NCI-H2196 treated with DMSO at 0.1 percent for 48 hours (cell line): ENCODE results near the gene ZFR2.
"Not testable (repeated sequence)": the region's sequence is repeated elsewhere in the genome, so short reads cannot be mapped to it uniquely, and the experiment has no call there.

ENCODE experiments used
- DNase-seq: peaks from one replicate; lab custom pipeline; 2025; ENCODE audit not compliant: unreplicated experiment; lab: John Stamatoyannopoulos, UW

ZFR2 gene

DNA sequence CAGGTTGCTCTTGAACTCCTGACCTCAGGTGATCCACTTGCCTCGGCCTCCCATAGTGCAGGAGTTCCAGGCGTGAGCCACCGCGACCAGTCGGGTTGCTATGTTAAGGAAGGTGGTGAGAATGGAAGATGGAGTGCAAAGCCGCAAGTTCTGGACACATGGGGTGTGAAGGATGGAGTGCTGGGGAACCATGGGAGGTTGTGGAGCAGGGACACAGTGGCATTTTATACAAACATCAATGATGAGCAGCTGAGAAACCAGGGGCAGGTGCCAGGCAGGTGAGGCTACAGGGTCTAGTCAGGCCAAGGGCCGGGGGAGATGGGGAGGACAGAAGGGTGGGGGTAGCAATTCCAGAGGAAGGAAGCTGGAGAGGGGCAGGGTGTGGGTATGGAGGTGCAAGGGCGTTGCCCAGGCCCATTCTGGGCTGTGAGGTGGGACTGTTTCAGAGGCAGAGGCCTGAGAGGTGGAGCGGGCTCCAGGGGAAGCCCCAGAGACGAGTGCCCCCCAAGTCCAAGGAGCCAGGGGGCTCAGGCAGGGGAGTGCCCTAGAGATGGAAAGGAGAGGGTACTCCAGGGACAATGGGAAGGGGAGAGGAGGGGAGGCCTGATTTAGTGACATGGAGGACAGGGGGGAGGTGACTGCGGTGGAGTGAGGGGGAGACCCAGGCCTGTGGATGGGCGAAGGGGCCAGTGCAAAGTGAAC is 94.9 kb downstream of the ZFR2 start:
- DNase-seq = no peak

- DNase-seq = no peak
Measured at GRCh38 chr19:3771906-3772455, 96.9 kb downstream of the ZFR2 start, which contains the start of gene RAX2. Gene RAX2 (minus strand): TSS chr19:3772228. CDS start chr19:3771742, 486 bp downstream.

GRCh38 chr19:3771000-3771905 is 97.6 kb downstream of the ZFR2 start:
- DNase-seq = no peak

DNA sequence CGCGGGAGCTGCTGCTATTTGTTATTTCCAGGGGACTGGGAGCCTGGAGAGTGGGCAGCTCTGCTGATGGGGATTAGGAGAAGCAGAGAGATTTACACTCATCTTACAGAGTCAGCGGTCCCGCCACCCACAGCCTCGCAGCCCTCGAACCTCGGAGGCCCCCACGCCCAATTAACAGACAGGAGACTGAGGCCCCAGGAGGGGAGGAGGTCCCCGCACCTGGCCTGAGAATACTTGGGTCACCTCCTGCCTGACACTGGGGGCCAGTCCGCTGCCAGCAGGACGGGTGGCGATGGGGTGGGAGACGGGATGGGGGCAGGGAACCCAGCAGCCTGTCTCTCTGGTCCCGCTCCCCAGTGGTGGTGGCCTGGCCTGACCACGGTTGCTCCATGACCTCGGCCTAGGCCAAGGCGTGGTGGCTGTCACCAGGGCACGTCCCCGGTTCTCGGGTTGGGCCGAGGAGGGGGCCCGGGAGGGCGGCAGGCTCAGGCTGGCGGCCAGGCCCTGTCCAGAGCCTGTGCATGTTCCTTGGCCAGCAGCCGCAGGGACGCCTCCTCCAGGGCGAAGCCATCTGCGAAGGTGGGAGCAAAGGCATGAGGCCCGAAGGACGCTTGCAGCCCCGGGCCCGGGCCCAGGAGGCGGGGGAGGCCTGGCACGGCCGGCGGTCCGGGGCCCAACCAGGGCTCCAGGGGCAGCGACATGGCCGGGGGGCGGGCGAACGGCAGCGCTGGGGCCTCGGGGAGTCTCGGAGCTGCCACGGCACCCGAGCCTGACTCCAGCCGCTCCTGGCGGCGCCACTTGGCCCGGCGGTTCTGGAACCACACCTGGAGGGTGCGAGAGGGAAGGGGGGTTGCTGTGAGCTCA is 98.5 kb downstream of the ZFR2 start:
- DNase-seq = no peak

GRCh38 chr19:3769494-3769893 is 99.3 kb downstream of the ZFR2 start:
- DNase-seq = no peak

- DNase-seq = no peak
Measured at GRCh38 chr19:3768748-3769099, 100.1 kb downstream of the ZFR2 start.

- DNase-seq = no peak
Measured at GRCh38 chr19:3768015-3768747, 100.7 kb downstream of the ZFR2 start.

DNA sequence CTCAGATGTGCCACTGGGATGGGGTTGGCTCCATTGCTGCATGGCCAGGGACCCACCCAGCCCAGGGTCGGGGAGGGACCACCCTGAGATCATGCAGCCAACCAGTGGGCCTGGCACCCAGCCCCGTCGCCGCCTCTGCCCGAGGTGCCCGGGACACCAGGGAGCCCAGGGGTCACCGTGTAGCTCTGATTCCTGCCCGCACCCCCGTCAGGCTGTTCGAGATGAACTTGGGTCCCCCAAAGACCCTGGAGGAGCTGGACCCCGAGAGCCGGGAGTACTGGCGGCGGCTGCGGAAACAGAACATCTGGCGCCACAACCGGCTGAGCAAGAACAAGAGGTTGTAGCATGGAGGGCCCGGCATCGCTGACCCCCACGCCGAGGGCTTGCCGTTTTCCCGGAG is 101.8 kb downstream of the ZFR2 start:
- DNase-seq = no peak

- no peak for DNase-seq
Measured at GRCh38 chr19:3766520-3766919, 102.3 kb downstream of the ZFR2 start.

DNA sequence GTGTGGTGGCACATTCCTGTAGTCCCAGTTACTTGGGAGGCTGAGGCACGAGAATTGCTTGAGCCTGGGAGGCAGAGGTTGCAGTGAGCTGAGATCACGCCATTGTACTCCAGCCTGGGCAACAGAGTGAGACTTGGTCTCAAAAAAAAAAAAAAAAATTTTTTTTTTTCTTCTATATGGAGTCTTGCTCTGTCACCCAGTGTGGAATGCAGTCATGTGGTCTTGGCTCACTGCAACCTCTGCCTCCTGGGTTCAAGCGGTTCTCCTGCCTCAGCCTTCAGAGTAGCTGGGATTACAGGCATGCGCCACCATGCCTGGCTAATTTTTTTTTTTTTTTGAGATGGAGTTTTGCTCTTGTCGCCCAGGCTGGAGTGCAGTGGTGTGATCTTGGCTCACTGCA is 103.1 kb downstream of the ZFR2 start:
- DNase-seq = not testable (repeated sequence)

DNA sequence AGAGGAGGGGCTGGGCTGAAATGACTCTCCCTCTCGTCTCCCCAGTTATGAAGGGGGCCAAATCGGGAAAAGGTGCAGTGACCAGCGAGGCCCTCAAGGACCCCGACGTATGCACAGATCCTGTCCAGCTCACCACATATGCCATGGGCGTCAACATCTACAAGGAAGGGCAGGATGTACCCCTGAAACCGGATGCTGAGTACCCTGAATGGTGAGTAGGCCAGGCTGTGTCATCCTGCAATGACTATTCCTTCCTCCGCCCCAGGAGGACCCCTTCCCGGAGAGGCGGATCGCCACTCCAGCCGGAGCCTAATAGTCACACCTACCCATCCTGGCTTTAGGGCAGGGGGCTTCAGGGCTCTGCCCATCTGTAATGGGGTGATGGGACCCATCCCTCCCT is 103.7 kb downstream of the ZFR2 start:
- DNase-seq = no peak

DNA sequence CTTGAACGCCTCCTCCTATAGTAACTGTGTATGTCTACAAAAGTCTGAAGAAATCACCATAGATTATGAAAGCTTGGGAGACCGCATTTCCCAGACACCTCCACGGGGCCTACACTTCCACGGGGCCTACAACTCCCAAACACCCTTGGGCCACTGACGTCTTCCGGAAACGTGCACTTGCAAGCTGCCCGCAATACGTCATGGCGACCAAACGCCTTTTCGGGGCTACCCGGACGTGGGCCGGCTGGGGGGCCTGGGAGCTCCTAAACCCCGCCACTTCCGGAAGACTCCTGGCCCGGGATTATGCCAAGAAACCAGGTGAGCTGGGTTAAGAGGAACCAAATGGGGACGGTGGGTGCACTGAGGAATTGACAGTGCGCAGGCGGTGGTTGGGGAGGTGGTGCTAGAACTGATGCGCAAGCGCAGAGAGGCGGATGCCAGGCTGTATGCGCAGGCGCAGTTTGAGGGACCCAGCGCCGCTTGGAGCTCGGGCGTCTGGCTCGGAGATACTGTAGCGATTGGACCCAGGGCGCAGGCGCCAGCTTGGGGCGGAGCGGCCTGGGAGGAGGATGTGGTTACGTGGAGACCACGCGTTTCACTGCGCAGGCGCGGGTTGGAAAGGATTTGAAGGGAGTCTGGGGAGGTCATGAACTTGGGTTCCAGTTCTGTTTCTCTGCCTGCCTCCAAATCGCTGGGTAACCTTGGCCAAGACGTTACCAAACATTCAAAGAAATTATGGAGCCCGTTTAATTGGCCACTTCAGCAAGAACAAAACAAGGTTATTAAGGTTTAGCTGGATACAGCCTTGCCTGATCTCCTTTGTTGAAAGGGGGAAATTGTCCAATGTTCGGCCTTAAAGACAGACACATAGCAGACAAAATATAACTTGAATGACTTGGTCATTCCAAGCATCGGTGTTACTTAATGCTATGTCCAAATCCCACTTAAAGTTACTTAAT is 106.1 kb downstream of the ZFR2 start, which contains the start of gene MRPL54:
TSS of gene MRPL54 (plus strand) at position 182 of the 959 bp plus-strand sequence. CDS start at position 201, 19 bp downstream.
- DNase-seq = peak; percentile 98

DNA sequence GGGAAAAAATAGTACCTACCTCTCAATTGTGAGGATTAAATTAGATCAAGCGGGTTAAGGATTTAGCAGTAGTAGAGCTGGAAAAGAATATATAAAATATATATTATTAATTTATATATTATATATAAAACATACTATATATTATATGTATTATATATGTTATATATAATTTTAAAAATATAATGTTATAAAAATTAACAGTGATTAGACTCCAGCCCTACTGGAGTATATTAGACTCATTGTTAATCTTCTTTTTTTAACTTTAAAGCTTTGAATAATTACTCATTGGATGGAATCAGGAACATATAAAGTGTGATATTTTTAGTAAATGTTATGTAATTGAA is 106.7 kb downstream of the ZFR2 start:
- DNase-seq = no peak

DNA sequence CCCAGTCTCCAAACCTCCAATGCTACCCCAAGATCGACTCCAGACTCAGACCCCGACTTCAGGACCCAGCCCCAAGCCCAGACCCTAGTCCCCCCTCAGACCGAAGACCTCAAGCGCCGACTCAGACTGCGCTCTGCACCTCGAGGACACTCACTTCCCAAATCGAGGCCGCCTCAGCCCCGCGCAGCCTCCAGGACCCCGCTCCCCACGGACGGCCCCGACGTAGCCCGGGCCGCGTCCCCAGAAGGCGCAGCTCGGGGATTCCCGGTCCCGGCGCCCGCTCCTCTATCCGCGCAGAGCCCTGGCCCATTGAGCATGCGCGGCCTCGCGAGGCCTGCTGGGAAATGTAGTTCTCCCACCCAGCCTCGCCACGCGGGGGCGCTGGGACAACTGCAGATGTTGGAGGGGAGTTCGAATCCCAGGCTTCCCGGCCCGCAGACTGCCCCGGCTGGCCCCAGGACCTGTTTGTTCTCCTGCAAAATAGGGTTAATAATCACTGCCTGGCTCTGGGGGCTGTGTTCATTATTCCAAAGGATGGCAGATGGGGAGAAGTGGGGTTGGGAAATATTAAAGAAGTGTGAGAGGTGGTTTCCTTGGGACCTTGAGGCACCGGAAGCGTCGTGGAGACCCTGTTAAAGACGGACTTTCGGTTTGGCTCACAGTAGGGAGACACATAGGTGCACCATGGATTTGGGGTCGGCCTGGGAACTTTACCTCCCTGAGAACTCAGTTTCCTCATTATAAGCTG is 107.3 kb downstream of the ZFR2 start, which contains the start of gene APBA3:
TSS of gene APBA3 (minus strand) at position 311 of the 748 bp plus-strand sequence. CDS start 1,428 bp downstream, outside the sequence.
- DNase-seq = peak; percentile 74

- DNase-seq = no peak
Measured at GRCh38 chr19:3760871-3761361, 107.9 kb downstream of the ZFR2 start.

- no peak for DNase-seq
Measured at GRCh38 chr19:3759482-3760254, 109.2 kb downstream of the ZFR2 start.

DNA sequence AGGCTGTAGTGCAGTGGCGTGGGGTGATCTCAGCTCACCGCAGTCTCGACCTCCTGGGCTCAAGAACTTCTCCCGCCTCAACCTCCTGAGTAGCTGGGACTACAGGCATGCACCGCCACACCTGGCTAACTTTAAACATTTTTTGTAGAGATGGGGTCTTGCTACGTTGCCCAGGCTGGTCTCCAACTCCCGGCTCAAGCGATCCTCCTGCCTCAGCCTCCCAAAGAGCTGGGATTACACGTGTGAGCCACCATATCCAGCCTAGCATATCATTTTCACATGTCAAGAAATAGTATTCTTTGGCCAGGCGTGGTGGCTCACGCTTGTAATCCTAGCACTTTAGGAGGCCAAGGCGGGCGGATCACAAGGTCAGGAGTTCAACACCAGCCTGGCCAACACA is 110.5 kb downstream of the ZFR2 start:
- DNase-seq = not testable (repeated sequence)
